HepG2 (cell line): ENCODE results near the gene APBB2. TPM values are rescaled to one million over a fixed set of nuclear protein-coding genes. Genes with fewer than 3 reads are reported as not detected.

Experiments
- ATAC-seq: fragments of 200-7000 bp; cut with Tn5 transposase; 3 replicates; pipeline ENCODE4 v1.9.1; 2020; ENCODE audit warnings: mild to moderate bottlenecking, moderate library complexity
- BruUV-seq: library from RNA; stranded (reverse); fragments of 400-500 nt; replicated peaks from 2 replicates; lab custom pipeline; 2021; lab: Mats Ljungman, UMichigan
- CTCF ChIA-PET: fragments of 300-600 bp; formaldehyde crosslinking; extraction: SDS; loops from one replicate; lab custom pipeline; 2021; ENCODE audit warnings: low total read pairs, inconsistent platforms, low intra/inter-chr PET ratio; lab: Yijun Ruan, JAX
- POLR2A ChIA-PET: fragments of 350-600 bp; sonication (Branson Sonifier 250); formaldehyde crosslinking; loops from one replicate; lab custom pipeline; 2020; ENCODE audit warnings: antibody characterized with exemption, inconsistent platforms; lab: Yijun Ruan, JAX
- DNase-seq: peaks from one replicate; pipeline ENCODE4 v3.0.0-alpha.2; 2015; ENCODE audit warnings: low spot score
- FAIRE-seq: peaks from 3 replicates; lab custom pipeline; 2011; peaks lifted over from hg19 to GRCh38; lab: Jason Lieb, UNC
- H2AFZ ChIP-seq: one replicate; pipeline ENCODE4 v1.6.1; 2011; ENCODE audit warnings: low read length, inconsistent platforms
- H3K27ac ChIP-seq: fragments of 300-600 bp; 3 replicates; pipeline ENCODE4 v1.8.0; 2011; ENCODE audit warnings: mixed run types, mild to moderate bottlenecking, mixed read lengths, low read length, inconsistent platforms; ENCODE audit not compliant: insufficient read depth; ENCODE audit errors: extremely low read length
- H3K27me3 ChIP-seq, 2 experiments: fragments of 200-600 bp in 1 of 2; 2 replicates in 1 of 2; 3 replicates in 1 of 2; pipeline versions ENCODE4 v1.6.0 to v1.8.0; 2011; ENCODE audit warnings: low read length in 2 of 2, mild to moderate bottlenecking in 2 of 2, moderate library complexity in 2 of 2, inconsistent platforms in 1 of 2; ENCODE audit not compliant: insufficient read depth in 2 of 2, control insufficient read depth in 1 of 2
- H3K36me3 ChIP-seq, 2 experiments: fragments of 200-600 bp in 1 of 2; replicated peaks in 1 of 2; 2 replicates in 1 of 2; 3 replicates in 1 of 2; pipeline versions ENCODE4 v1.5.1 to v1.8.0; 2011; ENCODE audit warnings: low read length in 2 of 2, inconsistent platforms in 1 of 2; ENCODE audit not compliant: insufficient read depth in 2 of 2, control insufficient read depth in 1 of 2
- H3K4me1 ChIP-seq: 2 replicates; pipeline ENCODE4 v1.5.1; 2012; ENCODE audit warnings: low read length, inconsistent platforms; ENCODE audit not compliant: insufficient read depth
- H3K4me2 ChIP-seq: 2 replicates; pipeline ENCODE4 v1.6.0; 2011; ENCODE audit warnings: low read depth, low read length, inconsistent platforms
- H3K4me3 ChIP-seq, 3 experiments: fragments of 200-600 bp in 1 of 3; sonication (generic), shearing (Covaris generic) in 1 of 3; replicated peaks in 1 of 3; 2 replicates each; pipeline ENCODE4 v1.5.1; 2011 to 2016; ENCODE audit warnings: low read length in 3 of 3, inconsistent platforms in 2 of 3, low read depth in 2 of 3, mild to moderate bottlenecking in 2 of 3, control low read depth in 1 of 3, mixed read lengths in 1 of 3; ENCODE audit not compliant: insufficient read depth in 1 of 3
- H3K79me2 ChIP-seq: one replicate; pipeline ENCODE4 v1.6.1; 2011; ENCODE audit warnings: low read length, inconsistent platforms; ENCODE audit not compliant: insufficient read depth
- H3K9ac ChIP-seq: 2 replicates; pipeline ENCODE4 v1.6.0; 2011; ENCODE audit warnings: mild to moderate bottlenecking, low read depth, low read length, inconsistent platforms; ENCODE audit not compliant: insufficient read depth
- H3K9me3 ChIP-seq: 2 replicates; pipeline ENCODE4 v1.5.1; 2012; ENCODE audit warnings: mild to moderate bottlenecking, low read length
- H4K20me1 ChIP-seq: 2 replicates; pipeline ENCODE4 v1.6.0; 2011; ENCODE audit warnings: inconsistent platforms, mild to moderate bottlenecking, low read length, moderate library complexity; ENCODE audit not compliant: insufficient read depth
- FOSL2 ChIP-seq: sonication (generic); formaldehyde crosslinking; IDR thresholded peaks from 2 replicates; pipeline ENCODE4 v1.4.0; 2020; ENCODE audit warnings: missing genetic modification reagents
- HDAC2 ChIP-seq: sonication (generic); formaldehyde crosslinking; IDR thresholded peaks from 2 replicates; pipeline ENCODE4 v1.4.0; 2020; ENCODE audit warnings: missing genetic modification reagents
- IKZF1 ChIP-seq: fragments of 450-650 bp; IDR thresholded peaks from 2 replicates; pipeline ENCODE4 v1.7.1; 2016
- KAT2B ChIP-seq: fragments of 150-350 bp; IDR thresholded peaks from 2 replicates; pipeline ENCODE4 v1.6.1; 2014; ENCODE audit warnings: low read depth, low read length, borderline replicate concordance
- KLF12 ChIP-seq: sonication (generic); formaldehyde crosslinking; IDR thresholded peaks from 2 replicates; pipeline ENCODE4 v1.4.0; 2020; ENCODE audit warnings: missing genetic modification reagents, borderline replicate concordance
- SOX13 ChIP-seq, 3 experiments: fragments of 450-650 bp in 1 of 3; sonication (generic) in 1 of 3; formaldehyde crosslinking in 1 of 3; IDR thresholded peaks in 2 of 3; conservative IDR thresholded peaks in 1 of 3; 2 replicates each; pipeline versions ENCODE4 v1.5.0 to v1.6.1; 2016 to 2020; ENCODE audit warnings: antibody characterized with exemption in 1 of 3, mild to moderate bottlenecking in 1 of 3, missing compliant biosample characterization in 1 of 3, missing genetic modification reagents in 1 of 3, moderate library complexity in 1 of 3
- SOX5 ChIP-seq: IDR thresholded peaks from 2 replicates; pipeline ENCODE4 v1.6.1; 2016; ENCODE audit warnings: borderline replicate concordance
- SOX6 ChIP-seq, 2 experiments: fragments of 450-650 bp in 1 of 2; sonication (generic) in 1 of 2; formaldehyde crosslinking in 1 of 2; IDR thresholded peaks; 2 replicates each; pipeline versions ENCODE4 v1.4.0 to v1.6.1; 2017 to 2020; ENCODE audit warnings: antibody characterized with exemption in 1 of 2, mild to moderate bottlenecking in 1 of 2, missing genetic modification reagents in 1 of 2
- TEAD3 ChIP-seq: optimal IDR thresholded peaks from 2 replicates; pipeline ENCODE3; 2016; ENCODE audit warnings: borderline replicate concordance
- XRCC5 ChIP-seq: fragments of 200-400 bp; formaldehyde crosslinking; optimal IDR thresholded peaks from 2 replicates; pipeline ENCODE3; 2017; ENCODE audit warnings: mild to moderate bottlenecking, low read length
- ZBTB3 ChIP-seq: sonication (generic); formaldehyde crosslinking; IDR thresholded peaks from 2 replicates; pipeline ENCODE4 v1.4.0; 2020; ENCODE audit warnings: low read depth, mild to moderate bottlenecking, moderate library complexity, missing genetic modification reagents, borderline replicate concordance
- ZNF121 ChIP-seq: sonication (generic); formaldehyde crosslinking; IDR thresholded peaks from 2 replicates; pipeline ENCODE4 v1.5.0; 2020; ENCODE audit warnings: mild to moderate bottlenecking, missing genetic modification reagents
- ZNF331 ChIP-seq: sonication (generic); formaldehyde crosslinking; IDR thresholded peaks from 2 replicates; pipeline ENCODE4 v1.4.0; 2020; ENCODE audit warnings: missing genetic modification reagents
- ZNF569 ChIP-seq: sonication (generic); formaldehyde crosslinking; IDR thresholded peaks from 2 replicates; pipeline ENCODE4 v1.5.0; 2020; ENCODE audit warnings: mild to moderate bottlenecking, missing genetic modification reagents, moderate library complexity, borderline replicate concordance
- ZNF724P ChIP-seq: sonication (generic); formaldehyde crosslinking; IDR thresholded peaks from 2 replicates; pipeline ENCODE4 v1.8.0; 2022; ENCODE audit warnings: missing genetic modification reagents, borderline replicate concordance
- ZNF792 ChIP-seq: IDR thresholded peaks from 2 replicates; pipeline ENCODE4 v1.6.1; 2016
- WGBS: methylation state at CpG from one replicate; pipeline ENCODE4 v1.1.6; 2017; ENCODE audit warnings: low lambda C conversion rate; 5-methylcytosine and 5-hydroxymethylcytosine counted together
- in situ Hi-C: cut with HindIII; loops from 2 replicates; pipeline ENCODE4 v1.10.0; 2017; ENCODE audit warnings: low pct_unique_long_range_greater_than_20kb; ENCODE audit not compliant: extremely low pct_ligation_motif_present
- intact Hi-C: fragments of 100-400 bp; cut with micrococcal nuclease; formaldehyde crosslinking; loops from one replicate; pipeline ENCODE4 v1.10.0; 2022; ENCODE audit not compliant: unreplicated experiment
- polyA plus RNA-seq, 8 experiments: library from polyadenylated mRNA; depleted of rRNA in 3 of 8; stranded (reverse) in 7 of 8; unstranded in 1 of 8; fragments of >200 nt; fragmentation: Illumina TruSeq in 4 of 8; extraction: Trizol in 4 of 8; gene quantifications; 2 replicates each; pipeline versions ENCODE4 v1.2.1 to v1.2.3, GENCODE V29; 2011 to 2016; ENCODE audit warnings: low read depth in 4 of 8, missing spikeins in 1 of 8, mixed read lengths in 1 of 8; ENCODE audit not compliant: insufficient read depth in 1 of 8
- total RNA-seq, 5 experiments: library from RNA; depleted of rRNA; stranded (reverse); fragments of >200 nt; fragmentation: Illumina TruSeq; extraction: Trizol; gene quantifications; 2 replicates each; pipeline ENCODE4 v1.2.3, GENCODE V29; 2016; ENCODE audit warnings: low read depth in 1 of 5
- TF ChIP-seq, protein P1 (sequence below): sonication (generic); formaldehyde crosslinking; IDR thresholded peaks from 2 replicates; pipeline ENCODE4 v1.4.0; 2020; ENCODE audit warnings: mild to moderate bottlenecking, missing genetic modification reagents, borderline replicate concordance

APBB2 gene
- total and polyA plus RNA-seq, 2 of the 13 experiments (the other 11 are each of a cell fraction or from before 2014, with no cell fraction given) = 11.7 to 17.0 TPM

DNA sequence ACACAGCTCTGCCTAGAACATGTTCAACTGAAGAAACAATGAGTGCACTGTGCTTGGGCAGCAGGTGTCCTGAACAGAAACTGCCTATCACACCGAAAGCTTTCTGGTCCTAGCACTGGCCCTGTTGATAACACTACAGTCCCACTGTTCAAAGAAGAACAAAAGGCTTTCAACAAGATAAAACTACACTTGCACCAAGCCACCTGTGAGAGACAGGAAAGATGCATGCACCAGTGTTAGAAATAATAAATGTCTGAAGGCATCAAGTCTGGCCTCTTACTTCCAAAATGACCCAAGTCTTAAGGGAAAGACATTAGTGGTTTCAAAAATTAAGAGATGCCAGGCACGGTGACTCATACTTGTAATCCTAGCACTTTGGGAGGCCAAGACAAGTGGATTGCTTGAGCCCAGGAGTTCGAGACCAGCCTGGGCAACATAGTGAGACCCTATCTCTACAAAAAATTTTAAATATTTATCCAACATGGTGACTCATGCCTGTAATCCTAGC lies 68.7 kb downstream of the APBB2 start:
- ATAC-seq (peak; percentile 96), FAIRE-seq (peak; percentile 76), DNase-seq (peak; percentile 61)
- BruUV-seq = no TSS peak
- Histone ChIP-seq H3K27me3 (no peaks in the 10 kb centered on the region), H3K27ac (peak overlapping the region; percentile 63), H3K4me1 (peaks cover 51% of the 10 kb centered on the region), H4K20me1 (no peaks in the 10 kb centered on the region), H3K9ac (no peak overlapping the region), H2AFZ (no peak overlapping the region), H3K4me2 (peak overlapping the region; percentile 33; the same call in 1 of the 2 replicates), H3K4me3 (no peak overlapping the region), H3K9me3 (no peaks in the 10 kb centered on the region), H3K36me3 (peaks cover 1 to 8% of the 10 kb centered on the region in 2 experiments; a peak in 3 of 5 replicates), H3K79me2 (peaks cover 13% of the 10 kb centered on the region)
- TF ChIP-seq HDAC2 (CRISPR knock-in tag) (peak; percentile 21; the same call in 1 of the 2 replicates), KAT2B (no peak), IKZF1 (no peak), SOX5 (peak; percentile 68; the same call in 1 of the 2 replicates), TEAD3 (CRISPR knock-in tag) (peak; percentile 42), ZNF724P (no peak), SOX6 (IDR thresholded peaks at IDR 0.05) (no peak), SOX6 (CRISPR knock-in tag; IDR thresholded peaks at IDR 0.05) (peak; percentile 69), ZNF569 (CRISPR knock-in tag) (no peak), ZNF121 (peak; percentile 86), XRCC5 (peak; percentile 31), ZNF792 (CRISPR knock-in tag) (0 out of 2 replicates have a peak, but pooled peaks have one; percentile 27), SOX13 (IDR thresholded peaks at IDR 0.05) (no peak), SOX13 (CRISPR knock-in tag; conservative IDR thresholded peaks at IDR 0.05 in 1 of 2, IDR thresholded peaks at IDR 0.05 in 1 of 2) (peak in 1 of 2 experiments; percentile 79; a peak in 2 of 4 replicates), ZBTB3 (CRISPR knock-in tag) (no peak), KLF12 (no peak), ZNF331 (CRISPR knock-in tag) (peak; percentile 69; the same call in 1 of the 2 replicates), FOSL2 (CRISPR knock-in tag) (peak; percentile 35; the same call in 1 of the 2 replicates)
- TF ChIP-seq, protein P1, sequence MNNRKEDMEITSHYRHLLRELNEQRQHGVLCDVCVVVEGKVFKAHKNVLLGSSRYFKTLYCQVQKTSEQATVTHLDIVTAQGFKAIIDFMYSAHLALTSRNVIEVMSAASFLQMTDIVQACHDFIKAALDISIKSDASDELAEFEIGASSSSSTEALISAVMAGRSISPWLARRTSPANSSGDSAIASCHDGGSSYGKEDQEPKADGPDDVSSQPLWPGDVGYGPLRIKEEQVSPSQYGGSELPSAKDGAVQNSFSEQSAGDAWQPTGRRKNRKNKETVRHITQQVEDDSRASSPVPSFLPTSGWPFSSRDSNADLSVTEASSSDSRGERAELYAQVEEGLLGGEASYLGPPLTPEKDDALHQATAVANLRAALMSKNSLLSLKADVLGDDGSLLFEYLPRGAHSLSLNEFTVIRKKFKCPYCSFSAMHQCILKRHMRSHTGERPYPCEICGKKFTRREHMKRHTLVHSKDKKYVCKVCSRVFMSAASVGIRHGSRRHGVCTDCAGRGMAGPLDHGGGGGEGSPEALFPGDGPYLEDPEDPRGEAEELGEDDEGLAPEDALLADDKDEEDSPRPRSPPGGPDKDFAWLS (CRISPR knock-in tag) = no peak
- in situ Hi-C loops (no loop called here), intact Hi-C loops (no loop called here)
- WGBS = 79% methylated on average over 3 of the region's 3 CpGs
- POLR2A ChIA-PET = interaction anchor here (0.8 to 1.5 kb wide), 2 partner anchors 13 to 19 kb away, joined by 3 to 5 read pairs; no protein-coding TSS in a partner anchor
- CTCF ChIA-PET = no interaction called here
